Left cardiac atrium (tissue), 4 donors: ENCODE measurements around the gene ROR2. TPM values are rescaled to one million over a fixed set of nuclear protein-coding genes. Genes with fewer than 3 reads are reported as not detected.
"Not testable (repeated sequence)": the region's sequence is repeated elsewhere in the genome, so short reads cannot be mapped to it uniquely, and the experiment has no call there.

Source experiments
- ATAC-seq, 2 donors: fragments of 200-7000 bp; cut with Tn5 transposase; one replicate each; pipeline ENCODE4 v1.9.1; 2020; ENCODE audit warnings: mild to moderate bottlenecking in 2 of 2, moderate library complexity in 2 of 2
- DNase-seq: peaks from one replicate; pipeline ENCODE4 v3.0.0-alpha.2; 2020
- intact Hi-C, 2 donors: fragments of 100-400 bp; cut with DNase I; formaldehyde crosslinking; loops; one replicate each; pipeline versions ENCODE4 v1.14.1 to v1.15.1; 2022 to 2023
- total RNA-seq, 2 donors: library from RNA; stranded (reverse); fragmentation: NEBNext Ultra II Directional; extraction: Animal tissue kit (Norgen Biotek cat#: 25700); gene quantifications; one replicate each; pipeline ENCODE4 v1.2.1, GENCODE V29; 2021
- donor health status: DM: no; HTN: yes; CAD: no.
- donor health status: DM: no; HTN: yes; CAD: no; lungs with severe emphysema.
- donor health status: DM: yes; HTN: yes; CAD: no.
- donor health status: Dilated cardiomyopathy.

ROR2 gene
- total RNA-seq, 2 donors from 2014 or later: 18.0 to 25.4 TPM

DNA sequence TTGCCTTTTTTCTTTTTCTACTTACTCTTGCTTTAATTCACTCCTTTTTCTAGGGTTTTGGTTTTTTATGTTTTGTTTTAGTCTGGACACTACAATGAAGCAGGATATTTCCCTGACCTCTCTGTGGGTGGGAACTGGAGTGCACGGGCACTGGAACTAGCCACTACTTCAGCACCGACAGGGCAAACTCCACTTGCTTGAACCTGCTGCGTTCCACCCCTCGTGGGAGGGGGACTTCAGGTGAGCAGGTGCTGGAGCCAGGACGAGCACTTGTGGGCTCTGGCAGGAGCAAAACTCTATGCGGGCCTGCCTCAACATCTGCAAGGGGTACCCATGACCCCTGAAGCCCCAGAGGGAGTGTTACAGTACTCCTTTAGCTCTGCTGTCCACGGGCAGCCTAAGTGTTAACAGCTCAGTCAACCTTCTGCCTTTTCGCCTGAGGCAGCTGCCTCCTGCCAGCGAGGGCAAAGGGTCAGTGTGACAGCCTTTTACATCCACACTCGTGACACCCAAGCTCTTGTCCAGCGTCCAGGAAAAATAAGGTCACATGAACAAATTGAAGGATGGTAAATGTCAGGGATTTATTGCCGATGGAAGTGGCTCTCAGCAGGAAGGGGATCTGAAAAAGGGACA lies 382.3 kb downstream of the ROR2 start:
- ATAC-seq: no peak
- intact Hi-C loops: no loop called here
- DNase-seq: no peak

DNA sequence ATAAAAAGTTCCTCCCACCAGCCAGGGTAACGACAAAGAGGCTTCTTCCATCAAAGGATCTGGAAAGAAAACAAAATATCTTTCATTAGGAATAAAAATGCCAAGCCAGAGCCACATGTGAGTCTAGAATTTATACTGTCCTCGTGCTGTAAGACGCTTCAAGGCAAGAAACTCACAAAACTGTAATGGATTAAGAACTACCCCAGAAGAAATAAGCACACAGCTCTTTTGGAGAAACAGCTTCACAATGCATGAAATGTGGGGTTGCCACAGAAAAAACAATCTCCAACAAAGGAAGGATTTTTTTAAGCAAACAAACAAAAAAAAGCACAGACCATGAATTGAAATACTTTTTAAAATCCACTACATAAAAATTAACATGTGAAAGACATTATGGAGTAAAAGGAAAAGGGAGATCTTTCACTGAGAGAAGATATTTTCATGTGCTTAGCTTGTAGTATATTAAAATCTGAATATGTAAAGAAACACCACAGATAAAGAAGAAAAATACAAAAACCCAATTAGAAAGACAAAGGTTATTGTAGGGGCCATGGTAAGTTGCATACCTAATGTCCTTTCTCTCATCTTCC lies 385.9 kb downstream of the ROR2 start:
- DNase-seq: no peak
- ATAC-seq: no peak
- intact Hi-C loops: no loop called here

DNA sequence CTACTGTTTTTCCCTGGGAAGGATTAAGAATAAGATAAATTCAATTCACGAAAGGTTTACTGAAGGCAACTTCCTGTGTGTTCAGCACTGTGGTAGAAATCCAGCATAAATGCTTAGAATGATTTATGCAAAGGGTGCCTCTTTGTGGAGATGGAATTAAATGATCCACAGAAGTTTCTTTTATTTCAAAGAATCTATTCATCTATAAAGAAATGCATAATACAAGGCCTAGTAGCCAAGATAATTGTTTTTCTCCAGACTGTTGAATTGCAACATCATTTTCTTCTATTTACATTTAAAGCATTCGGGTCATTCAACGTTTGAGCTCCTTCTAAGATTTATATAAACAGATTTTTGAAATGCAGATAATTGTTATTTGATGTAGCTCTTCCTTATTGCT lies 387.6 kb downstream of the ROR2 start:
- no peak for ATAC-seq
- DNase-seq: no peak
- intact Hi-C loops: no loop called here

- intact Hi-C loops: no loop called here
- no peak for DNase-seq
- no peak for ATAC-seq
Measured at GRCh38 chr9:91560301-91560700, 389.7 kb downstream of the ROR2 start.

GRCh38 chr9:91558879-91559278 lies 391.1 kb downstream of the ROR2 start:
- ATAC-seq (no peak), DNase-seq (no peak)
- intact Hi-C loops: no loop called here

GRCh38 chr9:91558395-91558794 lies 391.6 kb downstream of the ROR2 start:
- ATAC-seq (no peak), DNase-seq (no peak)
- intact Hi-C loops: no loop called here

DNA sequence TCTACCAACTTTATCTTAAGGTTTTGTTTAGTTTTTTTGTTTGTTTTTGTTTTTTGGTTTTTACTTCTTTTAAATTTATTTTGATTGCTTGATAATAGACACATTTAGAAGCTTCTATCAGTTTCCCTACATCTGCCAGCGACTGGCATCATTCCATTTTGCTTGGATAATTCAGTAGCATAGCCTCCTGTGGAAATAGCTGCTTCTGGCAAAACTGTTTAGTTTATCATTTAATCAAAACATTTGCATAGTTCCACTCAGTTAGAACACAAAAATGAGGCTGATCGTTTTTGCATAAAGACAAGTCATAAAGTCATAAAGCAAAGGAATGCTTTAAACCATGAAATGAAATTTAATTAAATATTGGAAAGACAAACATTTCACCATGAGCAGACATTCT lies 392.7 kb downstream of the ROR2 start:
- no peak for DNase-seq
- ATAC-seq: no peak
- intact Hi-C loops: no loop called here

GRCh38 chr9:91555132-91555531 lies 394.9 kb downstream of the ROR2 start:
- ATAC-seq (no peak), DNase-seq (no peak)
- intact Hi-C loops: no loop called here

GRCh38 chr9:91549177-91549576 lies 400.9 kb downstream of the ROR2 start:
- no peak for DNase-seq
- no peak for ATAC-seq
- intact Hi-C loops: no loop called here

- no peak for DNase-seq
- ATAC-seq: no peak
- intact Hi-C loops: no loop called here
Measured at GRCh38 chr9:91547081-91547480, 402.9 kb downstream of the ROR2 start.

- ATAC-seq: peak in 1 of 2 donors; percentile 58
- no peak for DNase-seq
- intact Hi-C loops: no loop called here
Measured at GRCh38 chr9:91546574-91546973, 403.5 kb downstream of the ROR2 start.

DNA sequence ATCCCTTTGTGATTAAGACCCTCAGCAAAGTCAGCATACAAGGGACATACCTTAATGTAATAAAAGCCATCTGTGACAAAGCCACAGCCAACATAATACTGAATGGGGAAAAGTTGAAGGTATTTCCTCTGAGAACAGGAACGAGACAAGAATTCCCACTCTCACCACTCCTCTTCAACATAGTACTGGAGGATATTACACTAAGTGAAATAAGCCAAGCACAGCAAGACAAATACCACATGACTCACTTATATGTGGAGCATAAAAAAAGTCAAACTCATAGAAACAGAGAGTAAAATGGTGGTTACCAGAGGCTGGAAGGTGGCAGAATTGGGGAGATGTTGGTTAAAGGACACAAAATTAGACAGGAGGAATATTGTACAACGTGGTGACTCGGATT lies 408.3 kb downstream of the ROR2 start:
- ATAC-seq (no peak), DNase-seq (no peak)
- intact Hi-C loops: no loop called here

DNA sequence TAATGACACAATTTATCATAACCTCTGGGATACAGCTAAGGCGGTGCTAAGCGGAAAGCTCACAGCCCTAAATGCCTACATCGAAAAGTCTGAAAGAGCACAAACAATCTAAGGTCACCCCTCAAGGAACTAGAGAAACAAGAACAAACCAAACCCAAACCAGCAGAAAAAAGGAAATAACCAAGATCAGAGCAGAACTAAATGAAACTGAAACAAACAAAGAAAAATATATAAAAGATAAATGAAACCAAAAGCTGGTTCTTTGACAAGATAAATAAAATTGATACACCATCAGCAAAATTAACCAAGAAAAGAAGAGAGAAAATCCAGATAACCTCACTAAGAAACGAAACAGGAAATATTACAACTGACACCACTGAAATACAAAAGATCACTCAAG lies 409.5 kb downstream of the ROR2 start:
- intact Hi-C loops, ATAC-seq, DNase-seq: not testable (repeated sequence)

GRCh38 chr9:91536211-91536691 lies 413.8 kb downstream of the ROR2 start:
- DNase-seq: no peak
- intact Hi-C loops: no loop called here
- ATAC-seq: no peak

DNA sequence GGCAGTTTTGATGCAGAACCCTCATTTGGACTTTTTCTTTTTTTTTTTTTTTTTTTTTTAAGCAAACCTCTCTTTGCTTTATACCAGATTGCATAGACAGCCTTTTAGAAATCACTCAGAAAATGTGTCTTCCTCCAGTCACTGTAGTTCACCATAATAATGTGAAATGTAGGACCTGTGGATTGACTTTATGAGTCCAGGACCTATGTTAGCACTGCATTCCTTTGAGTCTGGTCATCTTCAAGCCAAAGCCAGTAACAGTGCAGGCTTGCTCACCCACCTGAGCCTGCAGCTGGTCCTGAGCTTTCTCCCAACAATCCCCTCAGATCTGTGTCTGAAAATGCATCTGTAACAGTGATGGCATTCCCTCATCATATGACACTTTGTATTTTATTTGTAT lies 415.7 kb downstream of the ROR2 start:
- intact Hi-C loops: no loop called here
- ATAC-seq (no peak), DNase-seq (no peak)

GRCh38 chr9:91533382-91533781 lies 416.6 kb downstream of the ROR2 start:
- intact Hi-C loops: no loop called here
- no peak for ATAC-seq
- no peak for DNase-seq

DNA sequence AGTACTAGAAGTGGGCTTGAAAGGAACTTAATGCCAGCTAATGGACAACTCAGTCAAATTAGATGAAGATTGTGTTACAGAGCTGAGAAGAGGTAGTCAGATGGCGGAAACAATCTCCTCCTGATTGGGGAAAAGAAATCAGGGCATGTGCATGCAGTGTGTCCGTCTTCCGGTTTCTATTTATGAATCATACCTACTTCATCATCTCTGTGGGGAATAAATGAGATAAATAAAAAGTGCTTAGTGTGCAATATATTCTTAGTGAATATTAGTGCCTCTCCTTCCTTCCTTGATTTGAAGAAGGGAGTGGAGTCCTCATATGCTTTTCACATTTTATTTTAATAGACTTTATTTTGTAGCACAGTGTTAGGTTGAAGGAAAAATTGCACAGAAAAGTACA lies 417.7 kb downstream of the ROR2 start:
- ATAC-seq (no peak), DNase-seq (no peak)
- intact Hi-C loops: no loop called here

DNA sequence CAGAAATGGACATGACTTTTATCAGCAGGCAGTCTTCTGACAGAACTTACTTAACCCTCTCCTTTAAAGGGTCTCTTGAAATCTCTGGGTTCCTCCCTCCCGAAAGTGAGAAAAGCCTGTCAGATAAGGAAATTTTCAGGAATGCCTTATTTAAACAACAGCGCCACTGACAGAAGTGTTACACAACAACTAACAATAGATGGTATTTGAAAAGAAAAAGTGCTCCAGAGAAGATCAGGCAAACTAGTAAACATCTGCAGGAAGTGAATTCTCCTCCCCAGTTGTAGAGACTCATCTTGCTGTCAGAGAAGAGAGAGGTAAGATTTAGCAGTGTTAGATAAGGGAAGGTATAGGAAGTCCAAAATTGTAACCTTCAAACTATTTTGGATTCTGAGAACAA lies 419.2 kb downstream of the ROR2 start:
- DNase-seq (no peak), ATAC-seq (no peak)
- intact Hi-C loops: no loop called here

DNA sequence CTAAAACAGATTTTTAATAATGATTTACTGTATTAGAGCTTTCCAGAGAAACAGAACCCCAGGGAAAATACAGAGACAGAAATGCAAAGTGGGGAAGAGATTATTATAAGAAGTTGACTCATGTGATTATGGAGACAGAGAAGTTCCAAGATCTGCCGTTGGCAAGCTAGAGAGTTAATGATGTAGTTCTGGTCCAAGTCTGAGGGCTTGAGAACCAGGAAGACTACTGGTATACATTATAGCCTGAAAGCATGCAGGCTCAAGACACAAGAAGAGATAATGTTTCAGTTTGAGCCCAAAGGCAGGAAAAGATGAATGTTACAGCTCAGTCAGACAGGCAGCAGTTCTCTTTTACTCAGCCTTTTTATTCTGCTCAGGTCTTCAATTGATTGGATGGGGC lies 427.5 kb downstream of the ROR2 start:
- no peak for ATAC-seq
- DNase-seq: no peak
- intact Hi-C loops: no loop called here

DNA sequence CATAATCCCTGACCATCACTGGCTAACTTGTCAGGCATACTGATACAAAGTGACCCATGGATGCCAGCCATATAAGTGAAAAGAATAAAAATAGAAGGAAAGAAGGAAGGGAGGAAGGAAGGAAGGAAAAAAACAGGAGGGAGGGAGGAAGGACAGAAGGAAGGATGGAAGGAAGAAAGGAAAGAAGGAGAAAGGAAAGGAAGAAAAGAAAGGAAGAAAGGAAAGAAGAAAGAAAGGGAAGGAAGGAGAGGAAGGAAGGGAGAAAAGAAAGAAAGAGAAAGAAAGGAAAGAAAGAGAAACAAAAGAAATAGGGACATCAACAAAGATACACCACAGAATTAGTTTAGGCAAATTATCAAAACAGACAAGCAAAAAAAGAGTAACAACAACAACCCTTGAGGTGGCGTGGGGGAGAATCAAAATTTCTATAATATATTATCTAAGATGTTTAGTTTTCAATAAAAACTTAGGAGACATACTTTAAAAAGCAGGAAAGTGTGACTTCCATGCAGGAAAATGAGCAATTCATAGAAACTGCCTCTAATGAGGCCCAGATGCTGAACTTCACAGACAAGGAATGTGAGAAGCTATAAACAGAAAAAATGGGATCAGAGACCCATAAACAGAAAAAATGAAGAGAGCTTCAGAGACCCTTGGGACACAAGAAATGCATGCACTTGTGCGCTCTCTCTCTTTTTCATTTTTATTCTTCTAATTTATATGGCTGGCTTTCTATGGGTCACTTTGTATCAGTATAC lies 430.3 kb downstream of the ROR2 start:
- DNase-seq (no peak), ATAC-seq (no peak)
- intact Hi-C loops: no loop called here

- no peak for DNase-seq
- ATAC-seq: no peak
- intact Hi-C loops: no loop called here
Measured at GRCh38 chr9:91518462-91518861, 431.6 kb downstream of the ROR2 start.
